ENCODE results near the gene OR6S1.

OR6S1 gene, protein sequence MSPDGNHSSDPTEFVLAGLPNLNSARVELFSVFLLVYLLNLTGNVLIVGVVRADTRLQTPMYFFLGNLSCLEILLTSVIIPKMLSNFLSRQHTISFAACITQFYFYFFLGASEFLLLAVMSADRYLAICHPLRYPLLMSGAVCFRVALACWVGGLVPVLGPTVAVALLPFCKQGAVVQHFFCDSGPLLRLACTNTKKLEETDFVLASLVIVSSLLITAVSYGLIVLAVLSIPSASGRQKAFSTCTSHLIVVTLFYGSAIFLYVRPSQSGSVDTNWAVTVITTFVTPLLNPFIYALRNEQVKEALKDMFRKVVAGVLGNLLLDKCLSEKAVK

DNA sequence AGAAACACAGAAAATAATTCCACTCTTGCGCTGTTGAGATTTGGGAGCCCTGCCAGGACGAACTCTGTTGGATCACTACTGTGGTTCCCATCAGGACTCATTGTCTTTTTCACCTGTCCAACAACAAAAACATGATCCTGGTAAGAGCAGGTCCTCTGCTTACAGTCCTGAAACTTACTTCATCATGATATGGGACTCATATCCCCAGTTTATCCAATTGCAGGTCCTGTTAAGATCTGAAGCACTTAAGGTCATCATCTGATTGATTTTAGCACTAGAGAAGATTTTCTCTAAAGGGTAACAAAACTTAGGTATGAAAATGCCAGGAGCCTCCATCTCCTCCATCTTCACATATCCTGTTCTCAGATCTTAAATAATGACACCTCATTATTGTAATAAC, at the start of gene OR6S1:
OR6S1 (minus strand) TSS at position 101 of the 400 bp plus-strand sequence; CDS start at position 101, 0 bp downstream.
- no CpG with 5 or more reads among the region's 2 CpGs for WGBS (ENCODE audit: insufficient coverage, insufficient read length)
- no peaks in the 10 kb centered on the region for H3K9me3 ChIP-seq (ENCODE audit: control insufficient read depth, insufficient read depth, low read length)
- no peak within 1 kb of the TSS for H3K4me3 ChIP-seq (ENCODE audit: low read length)
- DNase-seq (ENCODE audit: low read depth, low spot score), result no peak
- no peak within 1 kb of the TSS for H3K27ac ChIP-seq (ENCODE audit: low read length)
- no peaks in the 10 kb centered on the region for H3K27me3 ChIP-seq (ENCODE audit: control insufficient read depth, insufficient read depth, low read length)
- H3K4me1 ChIP-seq (ENCODE audit: control insufficient read depth, insufficient read depth, low read length), result no peaks in the 10 kb centered on the region
- H3K36me3 ChIP-seq (ENCODE audit: control insufficient read depth, insufficient read depth, low read length), result no peaks in the 10 kb centered on the region

DNA sequence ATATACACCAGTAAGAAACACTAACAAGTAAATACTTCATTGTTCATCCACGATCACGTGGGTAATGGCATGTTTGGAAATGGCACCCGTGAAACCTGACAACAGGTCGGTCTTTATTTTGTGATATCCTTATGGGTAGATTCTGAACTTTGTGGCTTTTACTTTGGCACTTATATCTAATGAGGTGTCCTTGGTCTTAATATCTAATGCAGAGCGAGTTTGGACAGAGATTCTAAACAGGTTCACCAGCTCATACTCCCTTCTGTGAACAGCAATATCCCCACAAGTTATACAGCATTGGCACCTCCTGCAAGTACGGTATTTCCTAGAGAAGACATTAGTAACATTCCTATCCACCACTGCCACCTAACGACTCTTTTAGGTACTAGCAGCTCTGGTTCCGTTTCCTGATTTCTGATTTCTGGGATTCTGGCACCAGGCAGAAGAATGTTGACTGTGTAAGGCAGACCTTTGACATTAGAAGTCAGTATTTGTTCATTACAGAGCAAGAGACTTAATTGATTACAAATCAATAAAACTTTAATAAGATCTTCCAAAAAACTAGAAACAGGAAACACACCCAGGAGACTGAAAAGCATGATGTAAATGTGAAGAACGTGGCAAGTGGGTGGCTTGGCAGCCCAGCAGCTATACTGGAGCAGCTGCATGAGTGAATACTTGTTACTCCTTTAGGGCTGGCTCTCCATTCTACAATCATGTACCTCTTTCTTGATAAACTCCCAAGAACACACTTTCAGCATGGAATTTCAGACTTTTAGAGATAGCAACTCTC, 49.6 kb upstream of the OR6S1 start:
- Histone ChIP-seq H3K27me3 (ENCODE audit: control insufficient read depth, insufficient read depth, low read length) (no peaks in the 10 kb centered on the region), H3K4me3 (ENCODE audit: low read length) (no peak overlapping the region), H3K27ac (ENCODE audit: low read length) (no peak overlapping the region), H3K36me3 (ENCODE audit: control insufficient read depth, insufficient read depth, low read length) (no peaks in the 10 kb centered on the region), H3K4me1 (ENCODE audit: control insufficient read depth, insufficient read depth, low read length) (no peaks in the 10 kb centered on the region), H3K9me3 (ENCODE audit: control insufficient read depth, insufficient read depth, low read length) (no peaks in the 10 kb centered on the region)
- DNase-seq (ENCODE audit: low read depth, low spot score), result no peak
- no CpG with 5 or more reads among the region's 9 CpGs for WGBS (ENCODE audit: insufficient coverage, insufficient read length)

DNA sequence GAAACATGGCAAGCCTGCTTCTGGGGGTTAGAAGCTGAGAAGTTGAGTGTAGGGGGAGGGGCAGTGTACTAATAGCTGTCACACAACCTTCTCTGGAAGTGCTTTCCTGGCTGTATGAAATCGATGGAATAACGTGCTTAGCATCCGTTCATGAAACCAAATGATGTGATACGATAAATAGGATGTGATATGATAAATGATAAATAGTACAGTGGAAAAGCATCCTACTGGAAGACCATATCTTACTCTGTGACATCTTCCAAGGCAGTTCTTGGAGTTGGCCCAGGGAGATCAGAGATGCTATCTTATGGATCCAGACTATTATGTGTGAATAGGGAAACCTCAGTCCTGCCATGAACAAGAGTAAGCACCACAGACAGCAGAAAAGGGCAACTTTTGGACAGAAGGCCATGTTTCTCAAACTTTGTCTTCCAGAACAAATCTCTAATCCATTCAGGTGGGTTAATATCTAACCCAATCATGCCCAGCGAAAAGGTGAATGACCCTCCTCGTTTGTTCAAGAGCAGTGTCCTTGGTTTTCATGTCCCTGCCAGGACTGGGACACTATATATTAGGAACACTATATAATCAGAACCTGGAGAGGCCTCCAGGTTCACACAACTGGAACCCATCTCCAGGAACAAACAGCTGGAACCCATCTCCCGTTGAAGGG, 46.8 kb upstream of the OR6S1 start, which contains the start of gene ANG:
ANG (plus strand) TSS at position 598 of the 673 bp plus-strand sequence. CDS start 4,801 bp downstream, outside the sequence.
- no peak within 1 kb of the TSS for H3K4me3 ChIP-seq (ENCODE audit: low read length)
- no peaks in the 10 kb centered on the region for H3K27me3 ChIP-seq (ENCODE audit: control insufficient read depth, insufficient read depth, low read length)
- no peaks in the 10 kb centered on the region for H3K9me3 ChIP-seq (ENCODE audit: control insufficient read depth, insufficient read depth, low read length)
- WGBS (ENCODE audit: insufficient coverage, insufficient read length), result no CpG with 5 or more reads among the region's 7 CpGs
- no peak for DNase-seq (ENCODE audit: low read depth, low spot score)
- no peaks in the 10 kb centered on the region for H3K36me3 ChIP-seq (ENCODE audit: control insufficient read depth, insufficient read depth, low read length)
- no peak within 1 kb of the TSS for H3K27ac ChIP-seq (ENCODE audit: low read length)
- no peaks in the 10 kb centered on the region for H3K4me1 ChIP-seq (ENCODE audit: control insufficient read depth, insufficient read depth, low read length)

DNA sequence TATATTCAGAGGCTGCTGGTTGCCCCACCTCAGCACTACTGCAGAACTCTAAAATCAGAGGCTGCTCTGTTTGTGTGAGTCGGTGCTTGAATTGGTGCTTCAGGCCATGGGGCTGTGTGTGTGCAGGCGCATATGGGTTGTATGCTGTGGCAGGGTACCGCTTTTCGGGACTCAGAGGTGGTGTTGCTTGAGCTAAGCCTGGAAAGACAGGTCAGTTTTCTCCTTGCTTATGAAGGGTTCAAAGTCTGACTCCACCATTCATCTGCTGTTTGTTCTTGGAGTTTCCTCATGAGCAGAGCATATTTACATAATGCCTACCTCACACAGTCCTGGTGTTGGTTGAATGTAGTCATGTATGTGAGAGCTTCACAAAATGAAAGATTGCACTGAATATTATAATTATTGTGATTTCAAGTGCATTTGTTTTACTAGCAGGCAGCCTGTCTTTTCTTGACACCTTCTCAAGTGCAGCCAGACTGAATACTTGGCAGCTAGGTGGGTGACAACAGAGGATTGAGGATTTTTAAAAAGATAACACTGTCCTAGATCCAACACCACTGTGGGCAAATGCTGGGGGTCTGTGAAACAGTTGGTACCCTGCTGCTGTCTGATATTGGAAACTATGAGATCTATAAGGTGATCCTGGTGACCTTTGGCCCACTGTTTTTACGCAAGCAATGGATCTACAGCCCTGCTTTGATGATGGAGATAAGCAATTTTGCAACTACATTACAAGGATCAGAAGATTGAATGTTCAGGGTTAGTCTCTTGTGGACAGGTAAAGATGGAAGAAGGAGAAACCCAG, 46.1 kb upstream of the OR6S1 start:
- Histone ChIP-seq H3K4me3 (ENCODE audit: low read length) (no peak overlapping the region), H3K27me3 (ENCODE audit: control insufficient read depth, insufficient read depth, low read length) (no peaks in the 10 kb centered on the region), H3K4me1 (ENCODE audit: control insufficient read depth, insufficient read depth, low read length) (no peaks in the 10 kb centered on the region), H3K27ac (ENCODE audit: low read length) (no peak overlapping the region), H3K36me3 (ENCODE audit: control insufficient read depth, insufficient read depth, low read length) (no peaks in the 10 kb centered on the region), H3K9me3 (ENCODE audit: control insufficient read depth, insufficient read depth, low read length) (no peaks in the 10 kb centered on the region)
- no peak for DNase-seq (ENCODE audit: low read depth, low spot score)
- WGBS (ENCODE audit: insufficient coverage, insufficient read length), result no CpG with 5 or more reads among the region's 5 CpGs

DNA sequence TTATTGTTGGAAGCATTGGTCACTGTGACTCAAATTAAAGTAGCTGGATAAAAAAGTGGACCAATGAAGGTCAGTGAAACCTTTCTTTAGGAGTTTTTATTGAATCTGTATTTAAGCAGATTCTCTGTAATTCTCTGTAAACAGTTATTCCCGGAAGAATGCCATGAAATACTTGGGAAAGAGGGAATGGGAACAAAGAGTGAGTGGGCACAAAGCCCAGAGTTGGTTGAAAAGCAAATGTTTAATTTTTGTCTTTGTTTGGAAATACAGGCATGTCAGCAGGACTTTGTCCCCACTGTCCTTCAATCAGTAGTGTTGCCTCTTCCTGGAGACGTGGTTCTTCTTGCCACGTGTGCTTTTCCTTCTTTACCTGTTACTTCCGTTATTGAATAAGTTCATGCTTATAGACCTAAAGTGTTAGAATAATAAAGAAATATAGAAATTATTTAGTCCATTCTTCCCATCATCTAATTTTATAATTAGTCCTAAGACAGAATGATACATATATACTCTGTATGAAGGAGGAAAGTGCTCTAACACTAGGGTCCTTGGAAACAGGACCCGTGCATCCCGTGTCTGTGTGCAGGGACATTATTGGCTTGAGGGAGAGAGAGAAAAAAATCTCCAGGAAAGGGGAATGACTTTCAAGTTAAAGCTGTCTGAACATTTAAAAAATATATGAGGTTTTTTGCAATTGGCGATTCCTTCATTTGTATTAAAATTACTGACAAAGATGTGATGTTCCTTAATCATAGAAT, 45.1 kb upstream of the OR6S1 start:
- Histone ChIP-seq H3K36me3 (ENCODE audit: control insufficient read depth, insufficient read depth, low read length) (no peaks in the 10 kb centered on the region), H3K27ac (ENCODE audit: low read length) (no peak overlapping the region), H3K4me1 (ENCODE audit: control insufficient read depth, insufficient read depth, low read length) (no peaks in the 10 kb centered on the region), H3K9me3 (ENCODE audit: control insufficient read depth, insufficient read depth, low read length) (no peaks in the 10 kb centered on the region), H3K27me3 (ENCODE audit: control insufficient read depth, insufficient read depth, low read length) (no peaks in the 10 kb centered on the region), H3K4me3 (ENCODE audit: low read length) (no peak overlapping the region)
- no peak for DNase-seq (ENCODE audit: low read depth, low spot score)
- WGBS (ENCODE audit: insufficient coverage, insufficient read length), result no CpG with 5 or more reads among the region's 7 CpGs

DNA sequence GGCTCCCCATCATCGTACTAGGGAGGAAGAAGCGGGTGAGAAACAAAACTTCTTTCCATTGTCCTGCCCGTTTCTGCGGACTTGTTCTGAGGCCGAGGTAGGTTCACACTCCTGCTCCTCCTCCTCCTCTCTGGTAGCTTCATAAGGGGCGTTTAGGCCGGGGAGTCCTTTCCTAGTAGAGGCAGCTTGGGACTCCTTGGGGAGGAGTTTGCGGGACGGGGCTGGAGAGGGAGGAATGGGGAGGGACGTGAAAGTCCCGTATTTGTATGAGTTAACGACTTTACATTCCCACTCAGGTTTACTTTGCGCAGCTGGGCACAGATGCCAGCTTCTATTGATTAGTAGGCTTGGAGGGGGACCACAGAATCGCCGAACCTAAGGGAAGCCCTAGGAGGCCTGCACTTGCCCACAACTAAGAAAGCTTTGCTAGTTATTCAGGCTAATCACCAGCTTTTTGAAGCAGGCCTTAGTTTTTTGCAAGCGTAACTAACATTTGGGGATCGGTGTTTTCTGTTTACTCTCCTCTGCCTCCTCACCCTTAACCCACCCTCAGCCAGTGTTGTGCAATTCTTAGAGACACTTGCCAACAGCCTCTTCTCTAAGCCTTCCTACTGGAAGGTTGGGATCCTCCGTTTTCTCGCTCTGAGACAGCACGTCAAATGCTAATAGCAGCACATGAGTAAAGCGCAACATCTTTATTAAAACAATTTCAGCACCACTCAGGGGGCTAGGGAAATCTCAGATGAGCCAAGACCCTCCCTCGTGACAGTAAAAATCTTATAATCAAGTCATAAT, 43.4 kb upstream of the OR6S1 start:
- WGBS (ENCODE audit: insufficient coverage, insufficient read length), result no CpG with 5 or more reads among the region's 22 CpGs
- DNase-seq (ENCODE audit: low read depth, low spot score), result no peak
- Histone ChIP-seq H3K36me3 (ENCODE audit: control insufficient read depth, insufficient read depth, low read length) (no peaks in the 10 kb centered on the region), H3K9me3 (ENCODE audit: control insufficient read depth, insufficient read depth, low read length) (no peaks in the 10 kb centered on the region), H3K27me3 (ENCODE audit: control insufficient read depth, insufficient read depth, low read length) (no peaks in the 10 kb centered on the region), H3K4me3 (ENCODE audit: low read length) (peak overlapping the region; percentile 86; the same call in 1 of the 2 replicates), H3K27ac (ENCODE audit: low read length) (no peak overlapping the region), H3K4me1 (ENCODE audit: control insufficient read depth, insufficient read depth, low read length) (no peaks in the 10 kb centered on the region)

DNA sequence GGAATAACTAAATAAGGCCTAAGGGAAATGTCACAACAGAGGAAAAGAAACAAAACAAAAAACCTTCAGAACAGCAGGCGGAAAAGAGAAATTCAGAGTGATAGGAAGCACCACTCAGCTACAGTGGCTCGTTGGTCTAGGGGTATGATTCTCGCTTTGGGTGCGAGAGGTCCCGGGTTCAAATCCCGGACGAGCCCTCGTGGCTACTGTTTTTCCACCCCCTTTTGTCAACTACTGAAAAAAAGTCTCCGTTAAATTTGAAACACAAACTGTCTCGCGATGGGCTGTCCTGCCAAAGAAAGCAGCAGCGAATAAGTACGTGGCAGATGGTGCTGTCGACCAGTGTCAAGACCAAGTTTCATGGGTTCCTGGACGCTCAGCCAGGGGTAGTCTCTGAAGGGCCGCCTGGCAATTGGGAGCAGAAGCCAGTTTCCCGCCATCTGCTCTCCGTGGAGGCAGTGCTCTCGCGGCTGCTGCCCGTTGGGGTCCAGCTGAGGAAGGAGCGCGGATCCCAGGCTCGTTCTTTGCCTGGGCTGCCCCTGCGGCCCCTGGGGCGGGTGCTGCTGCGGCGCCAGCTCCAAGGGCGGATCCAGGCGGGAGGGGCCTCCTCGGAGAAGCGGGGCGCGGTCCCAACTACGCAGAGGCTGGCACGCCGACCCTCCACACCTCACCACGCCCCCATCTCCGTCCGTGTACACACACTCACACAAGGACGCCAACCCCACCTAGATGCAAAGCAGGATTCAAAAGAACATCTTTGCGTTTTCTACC, 42.6 kb upstream of the OR6S1 start, which contains the start of gene RNASE4:
RNASE4 (plus strand) TSS at position 670 of the 771 bp plus-strand sequence. CDS start 14,812 bp downstream, outside the sequence.
- no peak for DNase-seq (ENCODE audit: low read depth, low spot score)
- no CpG with 5 or more reads among the region's 42 CpGs for WGBS (ENCODE audit: insufficient coverage, insufficient read length)
- no peak within 1 kb of the TSS for H3K27ac ChIP-seq (ENCODE audit: low read length)
- no peaks in the 10 kb centered on the region for H3K27me3 ChIP-seq (ENCODE audit: control insufficient read depth, insufficient read depth, low read length)
- no peaks in the 10 kb centered on the region for H3K9me3 ChIP-seq (ENCODE audit: control insufficient read depth, insufficient read depth, low read length)
- H3K4me1 ChIP-seq (ENCODE audit: control insufficient read depth, insufficient read depth, low read length), result no peaks in the 10 kb centered on the region
- peak within 1 kb of the TSS; percentile 86 for H3K4me3 ChIP-seq (ENCODE audit: low read length)
- H3K36me3 ChIP-seq (ENCODE audit: control insufficient read depth, insufficient read depth, low read length), result no peaks in the 10 kb centered on the region

DNA sequence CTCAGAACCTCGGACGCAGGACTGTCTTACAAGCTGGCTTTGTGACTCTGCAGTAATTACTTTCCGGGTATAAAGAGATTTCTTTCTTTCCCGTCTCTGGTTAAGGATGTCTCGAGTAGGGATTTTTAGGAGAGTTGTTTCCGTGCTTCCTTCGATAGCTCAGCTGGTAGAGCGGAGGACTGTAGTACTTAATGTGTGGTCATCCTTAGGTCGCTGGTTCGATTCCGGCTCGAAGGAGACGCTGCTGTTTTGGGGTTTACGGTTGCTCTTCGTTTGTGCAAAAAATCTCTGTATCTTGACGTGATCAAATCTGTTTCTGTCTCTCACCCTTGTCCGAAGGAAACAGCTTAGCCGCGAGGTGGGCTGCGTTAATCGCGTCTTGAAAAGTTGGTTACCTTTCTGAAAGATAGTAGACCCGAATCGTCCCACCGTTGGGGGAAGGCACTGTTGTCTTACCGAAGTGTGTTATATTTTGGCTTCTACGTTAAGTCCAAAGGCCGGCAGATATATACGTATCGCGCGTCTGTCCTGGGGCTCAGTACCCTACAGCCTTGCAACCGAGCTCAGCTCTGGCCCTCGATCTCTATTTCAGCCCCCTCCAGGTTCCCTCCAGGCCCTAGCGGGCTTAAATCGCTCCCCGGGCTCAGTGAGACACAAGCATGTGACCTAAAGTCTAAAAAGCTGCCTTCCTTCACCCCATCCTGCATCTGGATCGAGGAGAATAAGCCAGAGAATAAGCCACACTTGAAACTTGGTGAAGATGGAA, 41.8 kb upstream of the OR6S1 start:
- Histone ChIP-seq H3K27me3 (ENCODE audit: control insufficient read depth, insufficient read depth, low read length) (no peaks in the 10 kb centered on the region), H3K36me3 (ENCODE audit: control insufficient read depth, insufficient read depth, low read length) (no peaks in the 10 kb centered on the region), H3K27ac (ENCODE audit: low read length) (no peak overlapping the region), H3K4me1 (ENCODE audit: control insufficient read depth, insufficient read depth, low read length) (no peaks in the 10 kb centered on the region), H3K4me3 (ENCODE audit: low read length) (peak overlapping the region; percentile 86; the same call in 1 of the 2 replicates), H3K9me3 (ENCODE audit: control insufficient read depth, insufficient read depth, low read length) (no peaks in the 10 kb centered on the region)
- no CpG with 5 or more reads among the region's 38 CpGs for WGBS (ENCODE audit: insufficient coverage, insufficient read length)
- no peak for DNase-seq (ENCODE audit: low read depth, low spot score)
